Ectodermal cell (in vitro differentiated cells): Measurements from ENCODE around the gene AHNAK2.
A peak's percentile ranks its signal among the peaks of the same experiment; 100 is the strongest.

ENCODE experiments used
- H3K27ac ChIP-seq: 2 replicates; pipeline ENCODE4 v1.7.0; 2013; ENCODE audit warnings: mild to moderate bottlenecking, low read depth, low read length; ENCODE audit not compliant: insufficient read depth, poor library complexity, severe bottlenecking
- H3K27me3 ChIP-seq: 2 replicates; pipeline ENCODE4 v1.7.0; 2013; ENCODE audit warnings: mild to moderate bottlenecking, low read length; ENCODE audit not compliant: insufficient read depth, control insufficient read depth, poor library complexity, severe bottlenecking
- H3K36me3 ChIP-seq: one replicate; pipeline ENCODE4 v1.7.0; 2013; ENCODE audit warnings: low read length; ENCODE audit not compliant: control insufficient read depth, insufficient read depth
- H3K4me1 ChIP-seq: one replicate; pipeline ENCODE4 v1.7.0; 2013; ENCODE audit warnings: low read length; ENCODE audit not compliant: control insufficient read depth, insufficient read depth
- H3K4me3 ChIP-seq: 2 replicates; pipeline ENCODE4 v1.7.0; 2013; ENCODE audit warnings: low read depth, low read length, control low read depth; ENCODE audit not compliant: insufficient read depth
- H3K9me3 ChIP-seq: 2 replicates; pipeline ENCODE4 v1.7.0; 2013; ENCODE audit warnings: mild to moderate bottlenecking, low read length, moderate library complexity; ENCODE audit not compliant: control insufficient read depth
- WGBS, 2 experiments: methylation state at CpG; one replicate each; pipeline ENCODE4 v1.1.7; 2013; ENCODE audit warnings: missing lambda C conversion rate in 2 of 2; 5-methylcytosine and 5-hydroxymethylcytosine counted together

Gene AHNAK2

DNA sequence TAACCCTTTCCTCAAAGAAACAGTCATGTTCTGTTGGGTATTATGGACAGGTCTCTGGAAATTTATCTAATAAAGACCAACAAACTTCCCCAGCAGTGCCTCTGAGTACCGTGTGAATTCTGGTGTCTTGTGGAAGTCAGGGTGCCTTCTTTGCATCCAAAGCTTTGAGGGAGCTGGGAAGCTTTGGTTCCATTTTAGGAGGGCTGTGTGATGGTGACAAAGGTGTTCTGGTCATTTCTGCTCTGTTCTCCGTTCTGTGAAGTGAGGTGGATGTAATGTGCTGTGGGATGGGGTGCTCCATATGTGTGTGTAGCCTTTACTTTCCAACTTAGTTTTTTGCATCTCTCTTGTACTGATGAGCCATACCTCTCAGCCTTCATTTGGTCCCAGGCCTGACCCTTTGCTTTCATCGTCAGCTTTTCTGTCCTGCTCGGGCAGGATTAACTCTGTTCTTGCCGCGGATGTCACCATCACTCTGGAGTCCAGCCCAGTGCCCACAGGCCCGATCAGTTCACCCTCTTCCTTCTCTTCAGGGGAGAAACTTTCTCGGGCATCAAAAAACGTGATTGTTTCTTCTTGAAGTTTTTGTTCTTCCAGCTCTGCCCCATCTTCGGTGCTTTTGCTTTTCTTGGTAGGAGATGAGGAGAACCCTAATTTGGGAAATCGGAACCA, 40.3 kb downstream of the AHNAK2 start:
- Histone ChIP-seq H3K9me3 (no peaks in the 10 kb centered on the region), H3K4me1 (peaks cover 3% of the 10 kb centered on the region), H3K36me3 (no peaks in the 10 kb centered on the region), H3K4me3 (no peak overlapping the region), H3K27me3 (peaks cover 51% of the 10 kb centered on the region), H3K27ac (no peak overlapping the region)
- 87 to 91% methylated on average over 11 of the region's 11 CpGs for WGBS, 2 experiments

DNA sequence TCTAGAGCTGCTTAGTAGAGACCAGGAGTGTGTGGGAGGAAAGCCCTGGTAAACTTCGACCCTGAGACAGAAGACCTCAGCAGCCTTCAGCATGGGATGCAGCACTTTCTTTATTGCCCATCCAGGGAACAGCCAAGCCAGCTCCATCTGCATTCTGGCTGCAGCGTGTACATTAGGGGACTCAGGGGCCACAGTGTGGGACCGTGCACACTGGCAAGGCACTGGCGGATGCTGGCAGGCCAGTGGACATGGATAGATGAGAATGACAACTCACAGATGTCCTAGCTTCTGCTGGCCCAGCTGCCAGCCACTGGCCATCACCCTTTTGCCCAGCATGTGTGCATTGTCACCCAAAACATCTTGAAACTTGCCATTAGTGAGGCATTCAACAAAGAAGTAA, 41.0 kb downstream of the AHNAK2 start:
- Histone ChIP-seq H3K4me1 (peaks cover 3% of the 10 kb centered on the region), H3K36me3 (no peaks in the 10 kb centered on the region), H3K27ac (no peak overlapping the region), H3K9me3 (no peaks in the 10 kb centered on the region), H3K4me3 (no peak overlapping the region), H3K27me3 (peaks cover 58% of the 10 kb centered on the region)
- WGBS, 2 experiments, result 82 to 83% methylated on average over 4 of the region's 4 CpGs

DNA sequence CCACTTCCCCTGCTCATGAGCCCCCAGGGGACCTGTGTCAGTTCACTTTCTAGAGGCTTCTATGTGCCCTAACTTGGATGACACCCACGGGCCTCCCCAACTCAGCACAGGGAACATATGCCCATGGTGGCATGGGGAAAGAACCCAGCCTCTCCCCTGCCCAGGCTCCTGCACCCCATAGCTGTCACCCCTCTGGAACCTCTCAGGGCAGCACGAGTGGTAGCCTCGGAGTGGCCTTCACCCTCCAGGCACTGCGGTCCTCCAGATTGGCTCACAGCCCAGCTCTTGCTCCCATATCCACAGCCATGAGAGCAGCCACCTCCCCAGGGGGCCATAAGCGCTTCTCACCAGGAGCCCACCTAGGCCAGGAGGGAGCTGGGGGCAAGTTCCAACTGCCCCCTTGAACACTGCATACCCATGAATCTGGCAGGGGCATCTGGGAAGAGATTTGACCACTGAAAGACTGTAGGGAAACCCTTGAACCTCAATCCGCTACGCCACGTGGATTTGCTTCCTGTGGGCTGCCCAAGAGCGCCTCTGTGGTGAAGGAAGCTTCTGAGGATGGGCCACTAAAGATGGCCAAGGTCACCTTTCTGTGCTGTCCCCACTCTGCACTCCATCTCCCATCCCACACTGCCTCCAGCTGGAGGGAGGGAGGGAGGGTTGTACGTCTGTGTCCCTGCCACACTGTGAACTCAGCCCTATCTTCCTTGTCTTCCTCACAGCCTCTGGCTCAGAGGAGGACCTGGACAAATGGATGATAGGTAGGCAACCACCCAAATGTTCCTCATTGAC, 41.6 kb downstream of the AHNAK2 start:
- Histone ChIP-seq H3K27me3 (peaks cover 64% of the 10 kb centered on the region), H3K4me1 (peaks cover 3% of the 10 kb centered on the region), H3K27ac (no peak overlapping the region), H3K9me3 (no peaks in the 10 kb centered on the region), H3K36me3 (no peaks in the 10 kb centered on the region), H3K4me3 (no peak overlapping the region)
- 88 to 89% methylated on average over 9 to 10 of the region's 10 CpGs for whole genome bisulfite sequencing, 2 experiments

DNA sequence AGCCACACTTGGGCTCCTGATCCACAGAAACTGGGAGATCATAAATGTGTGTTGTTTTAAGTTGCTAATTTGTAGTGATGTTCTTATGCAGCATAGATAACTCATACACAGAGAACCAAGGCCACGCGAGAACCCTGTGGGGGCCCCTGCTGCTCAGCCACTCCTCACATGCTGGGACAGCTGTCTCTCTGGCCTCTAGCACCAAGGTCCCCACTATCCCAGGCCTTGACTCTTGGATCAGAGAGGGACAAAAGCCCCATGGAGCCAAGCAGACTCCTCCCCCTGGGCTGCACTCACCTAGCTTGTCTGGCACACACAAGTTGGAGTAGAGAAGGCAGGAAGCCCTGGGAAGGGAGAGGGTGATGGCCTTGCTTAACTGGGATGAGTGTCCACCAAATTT, 42.2 kb downstream of the AHNAK2 start:
- H3K36me3 ChIP-seq, result no peaks in the 10 kb centered on the region
- WGBS, 2 experiments, result 89% methylated on average over 2 of the region's 2 CpGs
- H3K27me3 ChIP-seq, result peaks cover 70% of the 10 kb centered on the region
- H3K4me1 ChIP-seq, result peaks cover 3% of the 10 kb centered on the region
- H3K4me3 ChIP-seq, result no peak overlapping the region
- no peaks in the 10 kb centered on the region for H3K9me3 ChIP-seq
- H3K27ac ChIP-seq, result no peak overlapping the region

DNA sequence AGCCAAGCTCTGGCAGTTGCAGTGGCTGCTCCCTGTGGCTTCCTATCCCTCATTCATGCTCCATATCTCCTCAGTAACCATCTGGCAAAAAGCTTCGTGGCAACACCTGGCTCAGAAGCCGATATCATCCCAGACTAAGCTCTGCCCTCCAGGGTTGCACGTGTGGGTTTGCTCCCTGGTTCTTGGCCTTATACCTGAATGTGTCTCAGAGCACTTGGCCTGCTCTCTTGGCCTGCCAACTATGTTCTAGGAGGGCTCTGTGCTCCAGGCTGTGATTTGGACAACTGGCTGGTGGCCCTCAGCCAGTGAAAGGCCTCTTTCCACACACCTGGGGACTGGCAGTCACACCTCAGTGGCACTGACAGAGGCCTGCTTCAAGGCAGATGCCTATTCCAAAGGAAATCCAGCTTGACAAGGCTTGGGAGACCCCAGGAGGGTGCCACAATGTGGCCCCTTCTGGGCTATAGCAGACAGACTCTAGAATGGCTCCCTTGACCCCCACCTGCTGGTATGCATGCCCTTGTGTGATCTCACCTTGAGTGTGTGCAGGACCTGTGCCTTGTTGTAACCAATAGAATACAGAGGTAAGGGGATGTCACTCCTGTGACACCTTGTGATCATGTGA, 43.0 kb downstream of the AHNAK2 start:
- no peak overlapping the region for H3K27ac ChIP-seq
- 82 to 83% methylated on average over 3 of the region's 3 CpGs for WGBS, 2 experiments
- no peak overlapping the region for H3K4me3 ChIP-seq
- H3K9me3 ChIP-seq, result no peaks in the 10 kb centered on the region
- peaks cover 3% of the 10 kb centered on the region for H3K4me1 ChIP-seq
- no peaks in the 10 kb centered on the region for H3K36me3 ChIP-seq
- peaks cover 77% of the 10 kb centered on the region for H3K27me3 ChIP-seq

DNA sequence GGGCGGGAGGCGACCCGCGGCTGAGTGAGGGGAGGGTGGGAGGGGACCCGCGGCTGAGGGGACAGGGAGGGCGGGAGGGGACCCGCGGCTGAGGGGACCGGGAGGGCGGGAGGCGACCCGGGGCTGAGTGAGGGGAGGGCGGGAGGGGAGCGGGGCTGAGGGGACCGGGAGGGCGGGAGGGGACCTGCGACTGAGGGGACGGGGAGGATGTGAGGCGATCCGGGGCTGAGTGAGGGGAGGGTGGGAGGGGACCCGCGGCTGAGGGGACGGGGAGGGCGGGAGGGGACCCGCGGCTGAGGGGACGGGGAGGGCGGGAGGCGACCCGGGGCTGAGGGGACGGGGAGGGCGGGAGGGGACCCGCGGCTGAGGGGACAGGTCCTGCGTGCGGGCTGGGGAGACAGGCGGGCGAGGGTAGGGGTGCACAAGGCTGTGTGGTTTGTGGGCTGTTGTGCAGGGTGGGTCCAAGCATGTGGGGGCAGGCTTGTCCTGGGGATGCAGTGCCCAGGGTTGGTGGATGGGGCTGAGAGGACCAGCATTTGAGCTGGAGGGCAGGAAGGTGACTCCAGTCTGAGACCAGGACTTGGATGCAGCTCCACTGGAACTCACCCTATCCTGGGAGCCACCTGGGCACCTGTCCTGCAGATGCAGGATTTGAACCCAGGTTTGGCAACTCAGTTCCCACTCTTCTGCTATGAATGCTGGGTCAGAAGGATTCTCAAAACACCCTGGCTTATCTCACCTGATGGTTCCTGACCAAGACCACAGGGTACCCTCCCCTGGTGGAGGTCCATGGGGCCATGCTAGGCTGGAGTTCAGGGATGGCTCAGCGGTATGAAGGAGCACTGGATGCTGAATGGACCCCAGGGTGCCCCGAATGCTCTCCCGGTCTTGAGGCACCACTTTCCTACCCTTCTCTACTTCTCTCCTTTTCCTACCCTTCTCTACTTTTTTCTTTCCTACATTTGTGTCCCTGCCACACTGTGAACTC, 44.1 kb downstream of the AHNAK2 start:
- Histone ChIP-seq H3K27me3 (peaks cover 77% of the 10 kb centered on the region), H3K4me3 (peak overlapping the region; percentile 29)
- 12 to 18% methylated on average over 19 to 26 of the region's 42 CpGs for WGBS, 2 experiments

DNA sequence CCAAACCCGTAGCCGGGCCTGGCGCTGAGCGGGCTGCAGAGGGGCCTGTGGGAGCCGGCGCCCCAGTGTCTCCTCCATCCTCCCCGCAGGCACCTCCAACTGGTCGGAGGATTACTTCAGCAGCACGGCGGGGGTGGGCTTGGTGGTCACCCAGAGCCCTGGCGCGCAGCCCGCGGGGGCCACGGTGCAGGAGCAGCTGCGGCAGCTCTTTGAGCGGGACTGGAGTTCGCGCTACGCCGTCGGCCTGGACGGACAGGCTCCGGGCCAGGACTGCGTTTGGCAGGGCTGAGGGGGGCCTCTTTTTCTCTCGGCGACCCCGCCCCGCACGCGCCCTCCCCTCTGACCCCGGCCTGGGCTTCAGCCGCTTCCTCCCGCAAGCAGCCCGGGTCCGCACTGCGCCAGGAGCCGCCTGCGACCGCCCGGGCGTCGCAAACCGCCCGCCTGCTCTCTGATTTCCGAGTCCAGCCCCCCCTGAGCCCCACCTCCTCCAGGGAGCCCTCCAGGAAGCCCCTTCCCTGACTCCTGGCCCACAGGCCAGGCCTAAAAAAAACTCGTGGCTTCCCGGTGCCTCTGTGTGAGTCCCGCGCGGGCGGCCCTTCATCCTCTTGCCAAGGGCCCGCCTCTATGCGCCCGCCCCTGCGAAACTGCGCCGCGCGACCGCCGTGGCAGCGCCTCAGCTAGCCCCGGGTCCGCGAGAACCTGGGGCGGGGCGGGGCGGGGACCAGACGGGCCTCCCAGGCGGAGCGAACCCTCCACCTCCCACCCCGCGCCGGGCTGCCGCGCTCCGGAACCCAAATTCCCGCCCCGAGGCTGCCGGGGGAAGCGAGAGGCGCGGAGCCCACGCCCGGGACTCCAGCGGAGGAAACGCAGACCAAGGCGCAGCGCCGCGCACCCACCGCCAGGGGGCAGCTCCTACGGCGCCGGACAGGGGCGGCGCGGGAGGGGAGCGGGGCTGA, 45.2 kb downstream of the AHNAK2 start:
- no peaks in the 10 kb centered on the region for H3K9me3 ChIP-seq
- H3K4me3 ChIP-seq, result peak overlapping the region; percentile 37
- H3K27ac ChIP-seq, result no peak overlapping the region
- no peaks in the 10 kb centered on the region for H3K36me3 ChIP-seq
- peaks cover 70% of the 10 kb centered on the region for H3K27me3 ChIP-seq
- 5% methylated on average over 96 to 100 of the region's 100 CpGs for WGBS, 2 experiments
- no peaks in the 10 kb centered on the region for H3K4me1 ChIP-seq

More for the DNA sequence above, 44.1 kb downstream of the AHNAK2 start:
- H3K4me1 ChIP-seq, result no peaks in the 10 kb centered on the region
- no peaks in the 10 kb centered on the region for H3K9me3 ChIP-seq
- no peak overlapping the region for H3K27ac ChIP-seq
- H3K36me3 ChIP-seq, result no peaks in the 10 kb centered on the region

DNA sequence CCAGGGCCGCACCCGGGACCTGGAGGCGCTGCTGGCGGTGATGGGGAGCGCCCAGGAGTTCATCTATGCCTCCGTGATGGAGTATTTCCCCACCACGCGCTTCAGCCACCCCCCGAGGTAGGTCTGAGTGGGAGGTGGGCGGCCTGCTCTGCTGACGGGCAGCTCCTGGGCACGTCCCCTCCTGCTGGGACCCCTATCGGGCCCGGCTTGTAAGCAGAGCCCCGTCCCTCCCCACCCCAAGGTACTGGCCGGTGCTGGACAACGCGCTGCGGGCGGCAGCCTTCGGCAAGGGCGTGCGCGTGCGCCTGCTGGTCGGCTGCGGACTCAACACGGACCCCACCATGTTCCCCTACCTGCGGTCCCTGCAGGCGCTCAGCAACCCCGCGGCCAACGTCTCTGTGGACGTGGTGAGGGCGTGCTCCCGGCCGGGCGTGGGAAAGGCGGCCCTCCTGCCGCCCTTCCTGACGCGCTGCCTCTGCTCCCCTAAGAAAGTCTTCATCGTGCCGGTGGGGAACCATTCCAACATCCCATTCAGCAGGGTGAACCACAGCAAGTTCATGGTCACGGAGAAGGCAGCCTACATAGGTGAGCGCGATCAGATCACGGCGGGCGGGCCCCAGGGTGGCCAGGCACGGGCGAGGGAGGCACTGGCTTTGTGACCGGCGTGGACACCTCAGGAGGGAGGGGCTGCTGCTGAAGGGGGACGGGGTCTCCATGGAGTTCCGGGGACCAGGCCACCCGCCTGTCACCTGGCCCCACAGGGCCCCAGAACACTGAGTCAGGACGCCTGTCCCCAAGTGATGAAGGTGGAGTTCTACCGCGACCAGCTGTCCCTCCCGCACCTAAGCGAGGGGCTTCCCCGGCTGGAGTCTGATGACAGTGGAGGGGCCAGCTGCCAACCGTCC, 46.2 kb downstream of the AHNAK2 start:
- WGBS, 2 experiments, result 69 to 73% methylated on average over 64 of the region's 64 CpGs
- Histone ChIP-seq H3K36me3 (no peaks in the 10 kb centered on the region), H3K4me3 (peak overlapping the region; percentile 37), H3K27ac (no peak overlapping the region), H3K27me3 (peaks cover 61% of the 10 kb centered on the region), H3K9me3 (no peaks in the 10 kb centered on the region), H3K4me1 (no peaks in the 10 kb centered on the region)
